ENCODE results near the gene TLCD1. TPM values are rescaled to one million over a fixed set of nuclear protein-coding genes. Genes with fewer than 3 reads are reported as not detected.

Gene TLCD1
- total and polyA plus RNA-seq, 2 of the 8 experiments (the other 6 are each of a cell fraction or from before 2014, with no cell fraction given) = 40.7 to 128 TPM

- WGBS, 2 experiments (ENCODE audit: extremely low coverage in 1 of 2, insufficient coverage in 1 of 2, insufficient read length in 1 of 2, insufficient replicate concordance in 2 of 2, low coverage in 1 of 2, low lambda C conversion rate in 2 of 2, missing lambda C conversion rate in 1 of 2) = 94% methylated on average over 16 of the region's 16 CpGs; no CpG with 5 or more reads in 1 of the 2 experiments
- no peak overlapping the region for H2BK12ac ChIP-seq (ENCODE audit: low read depth, low read length)
- ChIA-PET POLR2A (ENCODE audit: partially characterized antibody) (interaction anchor here (0.8 to 4.8 kb wide), 20 partner anchors 8 to 187 kb away, joined by 3 to 47 read pairs (median 5); partner anchors contain the start of genes BLTP2, PROCA1, RPL23A and SDF2), CTCF (ENCODE audit: partially characterized antibody) (interaction anchor here (0.9 to 2.5 kb wide), 5 partner anchors 13 to 60 kb away, joined by 3 to 9 read pairs (median 5); no protein-coding TSS in a partner anchor)
- peaks cover 22 to 46% (median 40%) of the 10 kb centered on the region in 4 experiments for H3K36me3 ChIP-seq (ENCODE audit: control insufficient read depth in 2 of 4, insufficient read depth in 4 of 4, low read length in 3 of 4)
- H2BK120ac ChIP-seq (replicated peaks; ENCODE audit: low read depth, low read length) = no peak overlapping the region
- H4K91ac ChIP-seq (replicated peaks; ENCODE audit: insufficient read length, low read length) = no peak overlapping the region
- H4K20me1 ChIP-seq (replicated peaks in 1 of 2; ENCODE audit: control insufficient read depth in 1 of 2, insufficient read depth in 2 of 2, low read length in 2 of 2) = peaks cover 10 to 20% of the 10 kb centered on the region in 2 experiments
- H3K23me2 ChIP-seq (ENCODE audit: low read depth, low read length) = no peaks in the 10 kb centered on the region
- no peaks in the 10 kb centered on the region for H3K27me3 ChIP-seq (replicated peaks in 1 of 4; ENCODE audit: control insufficient read depth in 3 of 4, extremely low read depth in 1 of 4, insufficient read depth in 3 of 4, low read length in 3 of 4)
- no peak for FAIRE-seq
- peaks cover 0 to 1% of the 10 kb centered on the region in 2 experiments; a peak in 1 of 4 replicates for H3K79me2 ChIP-seq (ENCODE audit: control insufficient read depth in 1 of 2, insufficient read depth in 2 of 2, low read length in 2 of 2)
- H3K79me1 ChIP-seq (ENCODE audit: low read depth, low read length) = no peaks in the 10 kb centered on the region
- no peak overlapping the region for H4K8ac ChIP-seq (ENCODE audit: extremely low read depth, insufficient read depth, low read length)
- DNase-seq (ENCODE audit: low read depth in 1 of 2, low spot score in 2 of 2) = no peak
- peaks cover 0 to 11% (median 4%) of the 10 kb centered on the region in 4 experiments; a peak in 4 of 7 replicates for H3K4me1 ChIP-seq (replicated peaks in 1 of 4; ENCODE audit: control insufficient read depth in 3 of 4, insufficient read depth in 4 of 4, low read length in 3 of 4)
- no peak overlapping the region for H3K18ac ChIP-seq (ENCODE audit: extremely low read depth, low read length)
- no peak overlapping the region for H3K23ac ChIP-seq (ENCODE audit: insufficient read length)
- H2BK15ac ChIP-seq (ENCODE audit: low read length) = no peak overlapping the region
- H3K9ac ChIP-seq (replicated peaks in 1 of 4; ENCODE audit: extremely low read depth in 1 of 4, low read depth in 3 of 4, low read length in 3 of 4) = no peak overlapping the region
- no peaks in the 10 kb centered on the region for H3K9me3 ChIP-seq (ENCODE audit: insufficient read depth in 2 of 2, low read depth in 1 of 2, low read length in 1 of 2)
- no peak overlapping the region for H3K56ac ChIP-seq (replicated peaks; ENCODE audit: insufficient read length, low read depth, low read length)
- TF ChIP-seq TAF7 (optimal IDR thresholded peaks at IDR 0.05; ENCODE audit: borderline replicate concordance, low read depth, low read length) = no peak
- no peak overlapping the region for H2AK5ac ChIP-seq (ENCODE audit: low read depth, low read length)
- no peak overlapping the region for H3K4ac ChIP-seq (replicated peaks; ENCODE audit: insufficient read length, low read depth, low read length)
- no peak overlapping the region for H2BK20ac ChIP-seq (ENCODE audit: low read length)
- H3K4me2 ChIP-seq (ENCODE audit: insufficient read depth in 1 of 2, low read depth in 2 of 2, low read length in 2 of 2) = no peak overlapping the region
- no peak overlapping the region for H3K4me3 ChIP-seq (ENCODE audit: extremely low read depth in 1 of 4, insufficient read depth in 2 of 4, low read depth in 3 of 4, low read length in 4 of 4)
- H3K27ac ChIP-seq (ENCODE audit: low read depth, low read length) = no peak overlapping the region
- H2AFZ ChIP-seq (ENCODE audit: low read length) = no peak overlapping the region
- no peak overlapping the region for H3K14ac ChIP-seq (ENCODE audit: insufficient read length)
- H2BK5ac ChIP-seq (ENCODE audit: low read depth, low read length) = no peak overlapping the region
- no peak overlapping the region for H4K5ac ChIP-seq (ENCODE audit: insufficient read length, low read depth, low read length)
These were observed 22.3 kb downstream of the TLCD1 start for GRCh38 chr17:28703552-28704218.
